Inflammatory macrophage treated with lipopolysaccharide for 4 hours (primary cell): ENCODE results near the gene FASTK.

Experiments
- DNase-seq: peaks from one replicate; pipeline ENCODE4 v3.0.0-alpha.2; 2020

The FASTK gene

DNA sequence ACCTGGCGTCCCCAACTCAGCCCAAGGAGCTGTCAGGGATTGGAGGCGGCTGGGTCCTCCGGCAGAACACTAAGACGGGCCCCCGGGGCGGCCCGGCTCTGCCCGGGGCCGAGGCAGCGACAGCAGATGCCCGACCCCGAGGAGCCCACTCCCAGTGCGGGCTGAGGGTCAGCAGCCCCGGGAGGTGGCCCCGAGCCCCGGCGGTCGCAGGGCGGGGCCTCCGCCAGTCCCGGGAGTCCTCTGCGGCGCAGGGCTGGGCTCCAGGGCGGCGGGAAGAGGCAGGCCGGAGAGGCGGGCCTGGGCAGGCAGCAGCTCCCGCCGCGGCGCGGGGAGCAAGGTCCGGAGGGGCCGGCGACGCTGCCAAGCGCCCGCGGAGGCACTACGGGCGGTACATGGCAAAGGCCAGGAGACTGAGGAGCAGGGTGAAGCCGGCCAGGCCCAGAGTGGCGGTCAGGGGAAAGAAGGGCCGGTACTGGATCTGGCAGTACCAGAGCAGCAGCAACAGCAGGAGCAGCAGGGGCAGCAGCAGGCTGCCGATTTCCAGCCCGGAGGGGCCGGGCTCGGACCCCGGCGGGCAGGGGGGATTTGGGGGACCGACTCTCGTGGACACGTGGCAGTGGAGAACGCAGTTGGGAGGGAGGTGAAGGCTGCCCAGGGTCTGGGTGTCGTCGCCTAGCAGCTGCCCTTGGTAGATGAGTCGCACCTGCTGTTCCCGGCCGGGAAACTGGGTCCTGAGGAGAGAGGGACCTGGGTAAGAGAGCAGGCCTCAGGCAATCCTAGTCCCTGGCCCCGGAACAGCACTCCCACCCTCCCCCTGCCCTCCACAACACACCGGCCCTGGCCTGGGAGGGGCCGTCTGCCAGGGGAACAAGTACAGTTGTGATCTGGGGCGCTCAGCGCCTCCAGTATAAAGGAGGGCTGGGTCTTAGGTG, 827 bp upstream of the FASTK start:
- no peak for DNase-seq

DNA sequence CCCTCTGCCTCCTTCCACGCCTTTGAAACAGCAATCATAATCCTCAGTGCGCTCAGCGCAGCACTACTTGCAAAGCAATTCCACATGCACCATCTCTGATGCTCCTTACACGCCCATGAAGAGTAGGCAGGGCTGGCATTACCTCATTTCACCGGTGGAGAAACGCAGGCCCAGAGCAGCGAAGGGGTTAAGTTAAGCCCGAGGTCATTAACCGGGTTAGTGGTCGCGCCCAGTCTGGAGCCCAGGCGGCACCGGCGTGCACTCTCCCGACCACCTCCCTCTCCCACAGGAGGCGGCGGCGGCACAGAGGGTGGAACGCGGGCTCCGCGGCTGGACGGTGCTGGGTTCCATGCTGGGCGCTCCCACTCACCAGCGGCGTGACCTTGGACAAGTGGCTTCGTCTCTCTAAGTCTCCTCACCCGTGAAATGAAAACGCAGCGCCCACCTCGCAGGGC, 515 bp downstream of the FASTK start:
- no peak for DNase-seq

- DNase-seq = no peak
Measured at GRCh38 chr7:151079199-151079910, 1.3 kb downstream of the FASTK start.

DNA sequence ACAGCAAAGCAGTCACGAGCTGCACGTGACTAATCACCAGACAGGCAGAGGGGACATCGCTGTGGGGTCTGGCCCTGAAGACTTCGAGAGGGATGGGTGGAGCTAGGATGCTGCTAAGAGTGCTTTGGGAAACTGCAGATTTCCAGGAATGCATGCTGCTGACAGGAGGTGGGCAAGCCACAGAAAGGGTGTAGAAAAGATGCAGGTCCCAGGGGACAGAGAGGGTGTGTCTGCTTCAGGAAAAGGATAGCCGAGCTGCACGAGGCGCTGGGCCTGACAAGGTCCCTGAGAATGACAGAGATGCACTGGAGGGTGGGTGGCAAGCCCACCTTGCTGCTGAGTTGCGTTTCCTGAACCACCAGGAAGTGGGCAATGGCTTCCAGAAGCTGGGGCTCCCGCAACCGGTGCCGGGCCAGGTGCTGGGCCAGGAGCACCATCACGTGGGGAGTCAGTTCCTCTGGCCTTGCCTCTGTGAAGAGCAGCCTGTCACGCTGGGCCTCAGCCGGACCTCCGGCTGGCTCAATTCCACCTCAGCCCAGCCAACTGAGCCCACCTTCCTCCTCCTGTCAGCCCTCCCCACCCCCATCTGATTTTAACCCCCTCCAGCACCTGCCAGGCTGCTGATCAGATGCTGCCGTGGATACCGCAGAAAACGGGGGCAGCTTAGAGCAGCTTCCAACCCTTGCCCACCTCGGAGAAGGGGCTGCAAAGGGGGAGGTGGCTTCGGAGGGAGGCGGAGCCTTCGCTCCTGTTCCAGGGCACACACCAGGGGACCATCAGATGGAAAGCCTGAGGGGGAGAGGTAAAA, 2.2 kb downstream of the FASTK start:
- no peak for DNase-seq

GRCh38 chr7:151077705-151078232, 2.8 kb downstream of the FASTK start:
- no peak for DNase-seq

- no peak for DNase-seq
Measured at GRCh38 chr7:151076863-151077704, 3.5 kb downstream of the FASTK start.

DNA sequence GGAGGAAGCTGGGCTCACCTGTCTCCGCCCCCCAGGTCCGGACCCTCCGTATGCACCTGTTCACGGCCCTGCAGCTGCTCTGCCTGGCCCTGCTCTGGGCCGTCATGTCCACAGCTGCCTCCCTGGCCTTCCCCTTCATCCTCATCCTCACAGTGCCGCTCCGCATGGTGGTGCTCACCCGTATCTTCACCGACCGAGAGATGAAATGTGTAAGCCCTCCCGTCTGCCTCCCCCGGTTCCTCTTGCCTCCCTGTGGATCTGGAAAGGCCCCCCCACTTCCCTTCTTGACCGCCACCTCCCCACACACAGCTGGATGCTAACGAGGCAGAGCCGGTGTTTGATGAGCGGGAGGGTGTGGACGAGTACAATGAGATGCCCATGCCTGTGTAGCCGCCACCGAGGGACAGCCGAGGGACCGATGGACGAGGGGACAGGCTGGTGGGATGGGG, 4.6 kb downstream of the FASTK start:
- DNase-seq = no peak

- no peak for DNase-seq
Measured at GRCh38 chr7:151075662-151075971, 5.0 kb downstream of the FASTK start.

DNA sequence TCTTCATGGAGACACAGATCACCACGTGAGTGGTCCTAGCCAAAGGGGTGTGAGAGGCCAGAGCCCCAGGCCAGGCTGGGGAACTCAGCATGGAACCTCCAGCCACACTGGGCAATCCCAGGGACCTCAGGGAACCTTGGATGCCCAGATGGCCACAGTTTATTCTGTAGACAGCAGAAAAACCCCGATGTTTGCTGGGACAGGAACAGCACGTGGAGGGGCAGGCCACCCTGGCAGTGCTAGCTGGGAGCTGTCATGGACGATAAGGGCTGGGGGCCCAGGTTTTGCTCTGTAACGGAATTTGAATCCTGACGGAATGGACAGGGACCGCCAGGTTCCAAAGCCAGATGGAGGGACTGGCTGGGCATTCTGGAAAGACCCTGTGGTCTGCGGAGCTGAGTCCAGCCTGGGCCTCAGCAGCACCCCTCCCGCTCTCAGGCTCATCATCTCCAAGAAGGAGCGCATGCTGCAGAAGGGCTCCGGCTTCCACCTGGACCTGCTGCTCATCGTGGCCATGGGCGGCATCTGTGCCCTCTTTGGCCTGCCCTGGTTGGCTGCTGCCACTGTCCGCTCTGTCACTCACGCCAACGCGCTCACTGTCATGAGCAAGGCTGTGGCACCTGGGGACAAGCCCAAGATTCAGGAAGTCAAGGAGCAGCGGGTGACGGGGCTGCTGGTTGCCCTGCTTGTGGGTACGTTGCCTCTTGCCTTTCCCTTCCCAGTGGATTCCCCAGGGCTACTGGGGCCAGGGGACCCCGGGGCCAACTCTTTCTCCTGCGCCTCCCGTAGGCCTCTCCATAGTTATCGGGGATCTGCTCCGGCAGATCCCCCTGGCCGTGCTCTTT, 5.6 kb downstream of the FASTK start:
- DNase-seq = no peak

DNA sequence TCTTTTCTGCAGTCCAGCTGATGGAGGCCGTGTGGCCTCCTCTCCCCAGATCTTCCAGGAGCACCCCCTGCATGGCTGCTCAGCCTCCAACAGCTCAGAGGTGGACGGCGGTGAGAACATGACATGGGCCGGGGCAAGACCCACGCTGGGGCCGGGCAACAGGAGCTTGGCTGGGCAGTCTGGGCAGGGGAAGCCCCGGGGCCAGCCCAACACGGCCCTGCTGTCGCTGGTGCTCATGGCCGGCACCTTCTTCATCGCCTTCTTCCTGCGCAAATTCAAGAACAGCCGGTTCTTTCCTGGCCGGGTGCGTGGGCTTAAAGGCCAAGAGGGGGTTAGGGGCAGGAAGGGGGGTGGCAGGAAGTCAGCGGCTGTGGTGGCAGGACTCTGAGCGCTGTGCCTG, 6.6 kb downstream of the FASTK start:
- no peak for DNase-seq

GRCh38 chr7:151071032-151071866, 9.4 kb downstream of the FASTK start:
- no peak for DNase-seq

- DNase-seq = no peak
Measured at GRCh38 chr7:151070574-151070960, 10.0 kb downstream of the FASTK start.

- DNase-seq = no peak
Measured at GRCh38 chr7:151069841-151070573, 10.6 kb downstream of the FASTK start.

GRCh38 chr7:151068069-151068773, 12.4 kb downstream of the FASTK start:
- DNase-seq = no peak

DNA sequence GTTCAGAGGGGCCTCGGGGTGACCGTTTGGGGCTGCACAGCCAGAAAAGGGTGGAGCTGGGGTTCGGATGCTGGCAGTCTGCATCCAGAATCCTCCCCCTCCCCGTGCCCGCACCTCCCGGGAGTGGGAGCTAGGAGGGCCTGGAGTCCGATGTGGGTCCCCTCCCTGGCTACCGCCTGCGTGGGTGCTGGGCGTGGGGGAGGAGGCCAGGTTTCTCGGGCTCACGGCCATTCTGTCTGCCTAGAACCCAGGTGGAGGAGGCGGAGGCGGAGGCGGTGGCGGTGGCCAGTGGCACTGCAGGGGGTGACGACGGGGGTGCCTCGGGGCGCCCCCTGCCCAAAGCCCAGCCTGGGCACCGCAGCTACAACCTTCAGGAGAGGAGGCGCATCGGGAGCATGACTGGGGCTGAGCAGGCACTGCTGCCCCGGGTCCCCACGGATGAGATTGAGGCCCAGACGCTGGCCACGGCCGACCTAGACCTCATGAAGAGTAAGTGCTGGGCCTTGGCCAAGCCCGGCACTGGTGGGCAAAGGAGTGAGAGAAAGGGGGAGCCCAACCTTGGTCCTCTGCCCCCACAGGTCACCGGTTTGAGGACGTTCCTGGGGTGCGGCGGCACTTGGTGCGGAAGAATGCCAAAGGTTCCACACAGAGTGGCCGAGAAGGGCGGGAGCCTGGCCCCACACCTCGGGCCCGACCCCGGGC, 14.2 kb downstream of the FASTK start:
- no peak for DNase-seq

- no peak for DNase-seq
Measured at GRCh38 chr7:151065516-151065915, 15.1 kb downstream of the FASTK start.

- DNase-seq = no peak
Measured at GRCh38 chr7:151064993-151065392, 15.6 kb downstream of the FASTK start.

DNA sequence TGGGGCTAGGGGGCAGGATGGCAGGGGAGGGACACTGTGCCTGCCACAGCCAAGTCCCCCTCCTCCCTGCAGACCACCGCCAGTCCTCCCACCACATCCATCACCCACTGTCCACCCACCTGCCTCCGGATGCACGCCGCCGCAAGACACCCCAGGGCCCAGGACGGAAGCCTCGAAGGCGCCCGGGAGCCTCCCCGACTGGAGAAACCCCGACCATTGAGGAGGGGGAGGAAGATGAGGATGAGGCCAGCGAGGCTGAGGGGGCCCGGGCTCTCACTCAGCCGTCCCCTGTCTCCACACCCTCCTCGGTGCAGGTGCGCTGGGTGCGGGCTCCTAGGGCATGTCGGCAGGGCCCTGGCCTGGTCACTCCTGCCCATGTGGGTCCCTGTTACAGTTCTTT, 16.2 kb downstream of the FASTK start:
- DNase-seq = no peak
